SK-N-SH treated with all-trans-retinoic acid at 6 μM for 48 hours (cell line): ENCODE measurements around the gene RASA3.

Experiments used
- ATAC-seq: fragments of 200-7000 bp; cut with Tn5 transposase; 3 replicates; pipeline ENCODE4 v1.9.1; 2020; ENCODE audit warnings: mild to moderate bottlenecking, moderate library complexity
- ARNTL ChIP-seq: fragments of 450-650 bp; formaldehyde crosslinking; IDR thresholded peaks from 2 replicates; pipeline ENCODE4 v1.5.0; 2020; ENCODE audit warnings: low read depth, mild to moderate bottlenecking, moderate library complexity, borderline replicate concordance
- BACH2 ChIP-seq: fragments of 250-450 bp; sonication (Bioruptor Pico); IDR thresholded peaks from 2 replicates; pipeline ENCODE4 v1.9.0; 2021; ENCODE audit warnings: mild to moderate bottlenecking, borderline replicate concordance
- CSDC2 ChIP-seq: fragments of 250-450 bp; sonication (Bioruptor Pico); IDR thresholded peaks from 2 replicates; pipeline ENCODE4 v1.5.0; 2020; ENCODE audit warnings: mild to moderate bottlenecking, moderate library complexity
- ESRRG ChIP-seq: fragments of 250-450 bp; sonication (Bioruptor Pico); IDR thresholded peaks from 2 replicates; pipeline ENCODE4 v1.6.1; 2021; ENCODE audit warnings: mild to moderate bottlenecking
- GLIS3 ChIP-seq: fragments of 250-450 bp; sonication (Bioruptor Pico); IDR thresholded peaks from 2 replicates; pipeline ENCODE4 v1.5.0; 2020; ENCODE audit warnings: mild to moderate bottlenecking, moderate library complexity
- ISL1 ChIP-seq: fragments of 250-450 bp; sonication (Bioruptor Pico); IDR thresholded peaks from 2 replicates; pipeline ENCODE4 v2.1.2; 2022; ENCODE audit warnings: mild to moderate bottlenecking, moderate library complexity
- OSR1 ChIP-seq: fragments of 250-450 bp; sonication (Bioruptor Pico); IDR thresholded peaks from 2 replicates; pipeline ENCODE4 v1.8.0; 2022; ENCODE audit warnings: moderate library complexity, mild to moderate bottlenecking, inconsistent platforms
- PATZ1 ChIP-seq: fragments of 250-450 bp; sonication (Bioruptor Pico); IDR thresholded peaks from 2 replicates; pipeline ENCODE4 v1.8.0; 2020; ENCODE audit warnings: mild to moderate bottlenecking, moderate library complexity, borderline replicate concordance
- POU6F1 ChIP-seq: fragments of 250-450 bp; sonication (Bioruptor Pico); IDR thresholded peaks from 2 replicates; pipeline ENCODE4 v1.8.0; 2021; ENCODE audit warnings: low read depth, mild to moderate bottlenecking, moderate library complexity, borderline replicate concordance
- PPARA ChIP-seq: fragments of 250-450 bp; sonication (Bioruptor Pico); IDR thresholded peaks from 2 replicates; pipeline ENCODE4 v1.5.0; 2020; ENCODE audit warnings: mild to moderate bottlenecking, borderline replicate concordance
- RARB ChIP-seq: fragments of 250-450 bp; sonication (Bioruptor Pico); IDR thresholded peaks from 2 replicates; pipeline ENCODE4 v1.8.0; 2021; ENCODE audit warnings: mild to moderate bottlenecking, moderate library complexity
- SNAI2 ChIP-seq: fragments of 250-450 bp; sonication (Bioruptor Pico); IDR thresholded peaks from 2 replicates; pipeline ENCODE4 v1.5.0; 2020; ENCODE audit warnings: mild to moderate bottlenecking, moderate library complexity
- TCF4 ChIP-seq: fragments of 250-450 bp; sonication (Bioruptor Pico); IDR thresholded peaks from 2 replicates; pipeline ENCODE4 v1.8.0; 2021; ENCODE audit warnings: mild to moderate bottlenecking, moderate library complexity, borderline replicate concordance
- TOX ChIP-seq: fragments of 250-450 bp; sonication (Bioruptor Pico); IDR thresholded peaks from 2 replicates; pipeline ENCODE4 v1.8.0; 2021; ENCODE audit warnings: mild to moderate bottlenecking, moderate library complexity, borderline replicate concordance
- ZC3H10 ChIP-seq: fragments of 250-450 bp; sonication (Bioruptor Pico); IDR thresholded peaks from 2 replicates; pipeline ENCODE4 v1.5.1; 2021; ENCODE audit warnings: mild to moderate bottlenecking, moderate library complexity
- ZFP30 ChIP-seq: fragments of 450-650 bp; formaldehyde crosslinking; IDR thresholded peaks from 2 replicates; pipeline ENCODE4 v1.5.0; 2022; ENCODE audit warnings: mild to moderate bottlenecking, moderate library complexity
- ZNF565 ChIP-seq: fragments of 450-650 bp; formaldehyde crosslinking; conservative IDR thresholded peaks from 2 replicates; pipeline ENCODE4 v1.5.0; 2020; ENCODE audit warnings: low read depth, mild to moderate bottlenecking, moderate library complexity
- ZNF8 ChIP-seq: fragments of 450-650 bp; formaldehyde crosslinking; IDR thresholded peaks from 2 replicates; pipeline ENCODE4 v1.5.0; 2020; ENCODE audit warnings: mild to moderate bottlenecking, moderate library complexity
- TF ChIP-seq, protein P1 (sequence below): fragments of 250-450 bp; sonication (Bioruptor Pico); IDR thresholded peaks from 2 replicates; pipeline ENCODE4 v1.5.1; 2020; ENCODE audit warnings: low read depth, mild to moderate bottlenecking, moderate library complexity
- TF ChIP-seq, protein P2 (sequence below): fragments of 250-450 bp; sonication (Bioruptor Pico); IDR thresholded peaks from 2 replicates; pipeline ENCODE4 v1.5.0; 2020; ENCODE audit warnings: mild to moderate bottlenecking, moderate library complexity

Gene RASA3

GRCh38 chr13:114173745-114174144, 41.3 kb upstream of the RASA3 start (continued):
- TF ChIP-seq ZNF8, result no peak
- TF ChIP-seq TOX (CRISPR knock-in tag), result no peak
- no peak for TF ChIP-seq POU6F1

GRCh38 chr13:114173272-114173671, 40.8 kb upstream of the RASA3 start:
- no peak for ATAC-seq
- TF ChIP-seq ESRRG (CRISPR knock-in tag) (no peak), ZNF8 (no peak), OSR1 (CRISPR knock-in tag) (no peak), ZC3H10 (CRISPR knock-in tag) (no peak), ARNTL (no peak), ZFP30 (CRISPR knock-in tag) (no peak), PATZ1 (no peak), PPARA (CRISPR knock-in tag) (no peak), SNAI2 (CRISPR knock-in tag) (no peak), ZNF565 (no peak), RARB (CRISPR knock-in tag) (no peak), POU6F1 (no peak), CSDC2 (CRISPR knock-in tag) (no peak), GLIS3 (CRISPR knock-in tag) (no peak), TCF4 (CRISPR knock-in tag) (no peak), TOX (CRISPR knock-in tag) (no peak), BACH2 (CRISPR knock-in tag) (no peak)
- TF ChIP-seq, protein P1, sequence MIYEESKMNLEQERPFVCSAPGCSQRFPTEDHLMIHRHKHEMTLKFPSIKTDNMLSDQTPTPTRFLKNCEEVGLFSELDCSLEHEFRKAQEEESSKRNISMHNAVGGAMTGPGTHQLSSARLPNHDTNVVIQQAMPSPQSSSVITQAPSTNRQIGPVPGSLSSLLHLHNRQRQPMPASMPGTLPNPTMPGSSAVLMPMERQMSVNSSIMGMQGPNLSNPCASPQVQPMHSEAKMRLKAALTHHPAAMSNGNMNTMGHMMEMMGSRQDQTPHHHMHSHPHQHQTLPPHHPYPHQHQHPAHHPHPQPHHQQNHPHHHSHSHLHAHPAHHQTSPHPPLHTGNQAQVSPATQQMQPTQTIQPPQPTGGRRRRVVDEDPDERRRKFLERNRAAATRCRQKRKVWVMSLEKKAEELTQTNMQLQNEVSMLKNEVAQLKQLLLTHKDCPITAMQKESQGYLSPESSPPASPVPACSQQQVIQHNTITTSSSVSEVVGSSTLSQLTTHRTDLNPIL, result no peak
- TF ChIP-seq, protein P2, sequence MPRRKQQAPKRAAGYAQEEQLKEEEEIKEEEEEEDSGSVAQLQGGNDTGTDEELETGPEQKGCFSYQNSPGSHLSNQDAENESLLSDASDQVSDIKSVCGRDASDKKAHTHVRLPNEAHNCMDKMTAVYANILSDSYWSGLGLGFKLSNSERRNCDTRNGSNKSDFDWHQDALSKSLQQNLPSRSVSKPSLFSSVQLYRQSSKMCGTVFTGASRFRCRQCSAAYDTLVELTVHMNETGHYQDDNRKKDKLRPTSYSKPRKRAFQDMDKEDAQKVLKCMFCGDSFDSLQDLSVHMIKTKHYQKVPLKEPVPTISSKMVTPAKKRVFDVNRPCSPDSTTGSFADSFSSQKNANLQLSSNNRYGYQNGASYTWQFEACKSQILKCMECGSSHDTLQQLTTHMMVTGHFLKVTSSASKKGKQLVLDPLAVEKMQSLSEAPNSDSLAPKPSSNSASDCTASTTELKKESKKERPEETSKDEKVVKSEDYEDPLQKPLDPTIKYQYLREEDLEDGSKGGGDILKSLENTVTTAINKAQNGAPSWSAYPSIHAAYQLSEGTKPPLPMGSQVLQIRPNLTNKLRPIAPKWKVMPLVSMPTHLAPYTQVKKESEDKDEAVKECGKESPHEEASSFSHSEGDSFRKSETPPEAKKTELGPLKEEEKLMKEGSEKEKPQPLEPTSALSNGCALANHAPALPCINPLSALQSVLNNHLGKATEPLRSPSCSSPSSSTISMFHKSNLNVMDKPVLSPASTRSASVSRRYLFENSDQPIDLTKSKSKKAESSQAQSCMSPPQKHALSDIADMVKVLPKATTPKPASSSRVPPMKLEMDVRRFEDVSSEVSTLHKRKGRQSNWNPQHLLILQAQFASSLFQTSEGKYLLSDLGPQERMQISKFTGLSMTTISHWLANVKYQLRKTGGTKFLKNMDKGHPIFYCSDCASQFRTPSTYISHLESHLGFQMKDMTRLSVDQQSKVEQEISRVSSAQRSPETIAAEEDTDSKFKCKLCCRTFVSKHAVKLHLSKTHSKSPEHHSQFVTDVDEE (CRISPR knock-in tag), result no peak

GRCh38 chr13:114167885-114168284, 35.5 kb upstream of the RASA3 start:
- no peak for ATAC-seq

More at GRCh38 chr13:114167885-114168284, 35.5 kb upstream of the RASA3 start:
- TF ChIP-seq, protein P2 (CRISPR knock-in tag), result no peak
- TF ChIP-seq ESRRG (CRISPR knock-in tag) (no peak), PPARA (CRISPR knock-in tag) (no peak), ZFP30 (CRISPR knock-in tag) (no peak), ZC3H10 (CRISPR knock-in tag) (no peak), POU6F1 (no peak), ISL1 (no peak), SNAI2 (CRISPR knock-in tag) (no peak), BACH2 (CRISPR knock-in tag) (no peak), OSR1 (CRISPR knock-in tag) (no peak)
- TF ChIP-seq, protein P1, result no peak
